Upper lobe of left lung (tissue), 4 donors: Measurements from ENCODE around the gene PITPNM1.

Experiments
- CTCF ChIP-seq, 6 experiments: fragments of 450-650 bp in 4 of 6; fragments of 200-600 bp in 2 of 6; sonication (generic) in 2 of 6; IDR thresholded peaks; one replicate each; pipeline ENCODE4 v1.5.1; 2016 to 2019; ENCODE audit warnings: antibody characterized with exemption in 6 of 6
- POLR2AphosphoS5 ChIP-seq, 2 donors: sonication (generic); formaldehyde crosslinking; IDR thresholded peaks; one replicate each; pipeline ENCODE4 v1.5.1; 2017; ENCODE audit warnings: antibody characterized with exemption in 2 of 2

DNA sequence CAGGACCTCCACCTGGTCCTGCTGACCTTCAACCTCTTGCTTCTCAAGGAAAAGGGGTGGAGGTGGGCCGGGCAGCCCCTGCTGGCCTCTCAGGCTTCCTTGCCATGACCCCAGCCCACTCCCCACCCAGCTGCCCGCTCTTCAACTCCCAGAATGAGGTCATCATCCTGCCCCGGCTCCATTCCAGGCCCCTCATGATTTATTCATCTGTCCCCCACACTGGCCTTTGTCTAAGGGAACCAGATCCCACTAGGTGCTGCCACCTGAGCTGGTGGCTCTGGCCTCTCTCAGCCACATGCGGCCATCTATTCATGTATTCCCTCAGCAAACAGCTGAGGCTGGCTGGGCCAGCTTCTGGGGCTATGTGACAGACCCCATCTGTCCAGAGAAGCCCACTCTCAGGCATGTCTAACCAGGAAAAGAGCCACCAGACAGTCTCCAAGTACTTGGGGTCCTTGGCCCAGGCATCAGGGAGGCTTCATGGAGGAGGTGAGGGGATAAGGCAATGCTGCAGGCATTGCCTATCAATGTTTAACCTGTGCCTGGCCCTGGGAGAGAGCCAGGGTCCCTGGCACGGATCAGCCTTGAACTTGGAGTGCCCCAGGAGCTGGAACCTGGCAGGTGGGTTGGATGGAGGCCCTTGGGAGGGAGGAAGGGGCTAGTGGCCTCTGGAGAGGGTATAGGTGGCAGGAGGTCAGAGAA, 20.3 kb upstream of the PITPNM1 start:
- TF ChIP-seq CTCF (IDR thresholded peaks at IDR 0.05), result no peak
- TF ChIP-seq POLR2AphosphoS5 (IDR thresholded peaks at IDR 0.05), result no peak
